AG04450 (cell line): ENCODE data around the gene FN1. TPM values are rescaled to one million over a fixed set of nuclear protein-coding genes. Genes with fewer than 3 reads are reported as not detected.

Experiments used
- CTCF ChIA-PET: fragments of 300-600, 350-600 bp; formaldehyde crosslinking; extraction: SDS; loops from one replicate; lab custom pipeline; 2022; ENCODE audit warnings: antibody characterized with exemption, inconsistent platforms; lab: Charles Lee
- POLR2A ChIA-PET: fragments of 350-600 bp; formaldehyde crosslinking; extraction: SDS; loops from one replicate; lab custom pipeline; 2021; ENCODE audit warnings: antibody characterized with exemption, inconsistent platforms; lab: Yijun Ruan, JAX
- DNase-seq: peaks from one replicate; pipeline ENCODE4 v3.0.0-alpha.2; 2011; ENCODE audit warnings: low read depth, low spot score
- H3K27ac ChIP-seq: one replicate; pipeline ENCODE4 v1.5.1; 2012; ENCODE audit warnings: low read depth, low read length, control low read depth
- H3K27me3 ChIP-seq: one replicate; pipeline ENCODE4 v1.6.0; 2012; ENCODE audit warnings: low read length; ENCODE audit not compliant: control insufficient read depth, insufficient read depth
- H3K4me3 ChIP-seq: 2 replicates; pipeline ENCODE4 v1.5.1; 2011; ENCODE audit warnings: mild to moderate bottlenecking, low read depth, low read length, control low read depth
- H3K9me3 ChIP-seq: 2 replicates; pipeline ENCODE4 v1.5.1; 2012; ENCODE audit warnings: low read length; ENCODE audit not compliant: control insufficient read depth, insufficient read depth
- CTCF ChIP-seq: IDR thresholded peaks from 2 replicates; pipeline ENCODE4 v1.5.1; 2011; ENCODE audit warnings: low read depth, low read length, control low read depth, inconsistent platforms
- polyA plus RNA-seq: library from polyadenylated mRNA; depleted of rRNA; stranded (reverse); fragments of >200 nt; gene quantifications from 2 replicates; pipeline ENCODE4 v1.2.3, GENCODE V29; 2011

Gene FN1
- polyA plus RNA-seq, 1 experiment: 6,646 TPM

DNA sequence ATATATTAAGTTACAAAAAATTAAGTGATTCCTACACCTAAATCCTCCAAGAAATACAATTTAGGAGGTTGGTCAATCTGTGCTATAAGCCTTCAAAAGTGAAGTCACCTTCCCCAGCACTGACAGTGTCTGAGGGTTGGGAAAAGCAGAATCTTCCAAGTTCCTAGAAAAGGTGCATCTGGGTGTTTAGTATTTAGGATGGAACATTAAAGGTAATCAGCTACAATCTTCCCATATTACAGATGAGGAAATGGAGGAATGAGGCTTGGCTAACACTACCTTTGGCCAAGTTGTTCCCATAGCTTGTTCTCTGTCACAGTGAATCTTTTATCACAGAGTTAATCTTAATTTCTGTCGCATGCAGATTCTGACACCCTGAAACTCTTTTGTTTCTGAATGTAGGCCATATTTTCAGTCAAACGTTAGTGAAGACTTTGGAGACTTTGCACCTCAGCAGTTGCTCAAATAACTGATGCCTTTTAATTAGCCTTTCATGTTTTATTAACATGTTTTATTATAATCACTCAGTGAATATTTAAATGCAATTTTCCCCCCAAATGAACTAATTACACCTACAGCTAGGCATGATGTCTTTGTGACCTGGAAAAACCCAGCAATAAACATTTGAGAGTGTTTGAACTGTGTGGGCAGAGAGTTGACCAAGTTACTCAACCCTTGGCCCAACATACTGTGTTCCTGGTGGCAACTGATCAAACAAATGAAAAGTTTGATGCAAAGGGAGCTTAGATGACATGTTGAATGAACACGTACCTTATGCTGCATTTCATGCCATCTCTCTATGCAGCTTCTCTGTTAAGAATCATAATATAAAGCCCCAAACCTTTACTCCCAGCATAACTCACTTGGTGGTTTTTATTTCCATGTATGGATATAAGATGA, 17.6 kb downstream of the FN1 start:
- CTCF ChIA-PET: interaction anchor here (1.3 to 1.8 kb wide), 2 partner anchors 10 to 36 kb away, joined by 3 to 6 read pairs; no protein-coding TSS in a partner anchor
- Histone ChIP-seq H3K27ac (no peak overlapping the region), H3K9me3 (no peaks in the 10 kb centered on the region), H3K27me3 (no peaks in the 10 kb centered on the region), H3K4me3 (no peak overlapping the region)
- TF ChIP-seq CTCF: no peak
- POLR2A ChIA-PET: interaction anchor here (1.1 kb wide), 1 partner anchor 13 kb away, joined by 4 read pairs; no protein-coding TSS in a partner anchor
- no peak for DNase-seq

DNA sequence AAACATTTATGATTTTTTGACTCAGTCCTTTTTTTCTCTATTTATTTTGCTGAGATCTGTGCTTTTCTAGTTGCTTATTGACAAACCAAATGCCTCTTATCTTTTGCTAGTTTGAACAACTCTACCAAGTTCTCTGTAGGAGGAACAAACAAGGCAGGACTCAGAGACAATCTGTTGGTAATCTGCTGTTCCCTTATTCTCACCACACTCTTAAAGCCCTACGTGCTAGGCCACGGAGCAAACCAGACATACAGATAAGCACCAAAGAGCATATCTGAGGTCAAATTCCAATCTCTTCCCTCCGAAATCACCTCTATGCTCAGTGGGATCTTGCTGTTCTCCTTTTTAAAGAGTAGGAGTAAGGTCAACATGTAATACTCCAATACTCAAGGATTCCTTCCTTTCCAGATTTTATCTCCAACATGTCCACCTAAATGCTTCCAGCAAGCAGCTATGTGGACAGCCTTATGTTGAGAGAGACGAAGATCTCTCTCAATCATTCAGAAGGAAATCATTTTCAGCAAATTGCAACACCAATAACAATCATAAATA, 18.4 kb downstream of the FN1 start:
- Histone ChIP-seq H3K27me3 (no peaks in the 10 kb centered on the region), H3K27ac (peak overlapping the region; percentile 11), H3K4me3 (no peak overlapping the region; the same call in 1 of the 2 replicates), H3K9me3 (no peaks in the 10 kb centered on the region)
- ChIA-PET CTCF (interaction anchor here (1.8 kb wide), 1 partner anchor 37 kb away, joined by 6 read pairs; no protein-coding TSS in a partner anchor), POLR2A (interaction anchor here (1.1 kb wide), 2 partner anchors 8 to 14 kb away, joined by 3 to 4 read pairs; no protein-coding TSS in a partner anchor)
- TF ChIP-seq CTCF: no peak
- DNase-seq: no peak

DNA sequence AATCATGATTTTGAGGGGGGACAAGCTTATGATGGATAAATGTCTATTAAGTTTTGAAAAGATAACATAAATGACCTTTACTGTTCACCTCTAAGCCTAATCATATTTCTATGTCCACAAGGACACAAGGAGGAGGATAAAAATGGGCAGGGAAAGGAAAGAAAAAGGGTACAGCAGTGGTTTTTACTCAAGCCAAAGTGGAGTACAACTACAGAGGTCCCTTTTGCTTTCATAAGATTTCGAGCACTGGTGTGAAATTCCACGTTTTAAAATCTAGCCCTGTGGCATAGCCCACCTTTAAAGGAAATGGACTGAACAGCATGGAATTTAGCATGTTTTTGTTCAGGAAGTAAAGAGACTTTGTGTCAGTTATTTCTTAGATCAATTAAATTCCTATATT, 19.2 kb downstream of the FN1 start:
- Histone ChIP-seq H3K9me3 (no peaks in the 10 kb centered on the region), H3K27ac (no peak overlapping the region), H3K4me3 (no peak overlapping the region), H3K27me3 (no peaks in the 10 kb centered on the region)
- TF ChIP-seq CTCF: no peak
- no peak for DNase-seq
- ChIA-PET POLR2A (interaction anchor here (1.1 kb wide), 1 partner anchor 9 kb away, joined by 3 read pairs; no protein-coding TSS in a partner anchor), CTCF (no interaction called here)

DNA sequence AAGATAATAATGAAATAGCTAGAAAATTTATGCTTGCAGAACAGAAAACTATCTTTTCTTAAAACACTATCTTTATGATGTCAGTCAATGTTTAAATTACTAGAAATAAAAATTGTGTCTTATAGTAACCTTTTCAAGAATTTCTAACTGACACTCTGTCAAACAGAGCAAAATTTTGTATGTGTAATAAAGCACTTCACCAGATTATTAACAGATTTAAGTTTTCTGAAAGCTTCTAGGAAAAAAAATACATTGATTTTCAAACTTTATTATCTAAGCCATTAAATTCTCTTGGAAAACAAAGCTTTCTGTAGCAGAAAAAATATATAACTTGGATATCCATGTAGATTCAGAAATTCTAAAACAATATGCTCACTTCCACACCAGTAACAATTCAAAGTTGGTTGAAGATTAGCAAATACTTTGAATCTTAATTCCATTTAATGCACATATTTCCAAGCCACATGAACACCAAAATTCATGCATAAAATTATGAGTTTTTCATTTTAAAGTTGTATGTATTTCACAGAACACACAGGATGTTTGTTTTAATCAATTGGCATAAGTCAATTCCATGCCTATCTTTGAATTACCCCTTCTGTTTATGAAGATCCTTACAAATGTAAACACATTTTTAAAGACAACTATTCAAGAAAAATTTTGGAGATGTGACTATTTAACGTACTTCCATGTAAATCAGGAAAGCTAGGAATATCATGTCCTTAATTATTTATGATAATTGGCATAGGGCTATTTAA, 19.9 kb downstream of the FN1 start:
- ChIA-PET POLR2A (interaction anchor here (1.1 kb wide), 1 partner anchor 9 kb away, joined by 3 read pairs; no protein-coding TSS in a partner anchor), CTCF (no interaction called here)
- Histone ChIP-seq H3K27ac (no peak overlapping the region), H3K9me3 (no peaks in the 10 kb centered on the region), H3K4me3 (no peak overlapping the region), H3K27me3 (no peaks in the 10 kb centered on the region)
- no peak for TF ChIP-seq CTCF
- DNase-seq: no peak
